ENCODE measurements around the gene NDUFS7.

DNA sequence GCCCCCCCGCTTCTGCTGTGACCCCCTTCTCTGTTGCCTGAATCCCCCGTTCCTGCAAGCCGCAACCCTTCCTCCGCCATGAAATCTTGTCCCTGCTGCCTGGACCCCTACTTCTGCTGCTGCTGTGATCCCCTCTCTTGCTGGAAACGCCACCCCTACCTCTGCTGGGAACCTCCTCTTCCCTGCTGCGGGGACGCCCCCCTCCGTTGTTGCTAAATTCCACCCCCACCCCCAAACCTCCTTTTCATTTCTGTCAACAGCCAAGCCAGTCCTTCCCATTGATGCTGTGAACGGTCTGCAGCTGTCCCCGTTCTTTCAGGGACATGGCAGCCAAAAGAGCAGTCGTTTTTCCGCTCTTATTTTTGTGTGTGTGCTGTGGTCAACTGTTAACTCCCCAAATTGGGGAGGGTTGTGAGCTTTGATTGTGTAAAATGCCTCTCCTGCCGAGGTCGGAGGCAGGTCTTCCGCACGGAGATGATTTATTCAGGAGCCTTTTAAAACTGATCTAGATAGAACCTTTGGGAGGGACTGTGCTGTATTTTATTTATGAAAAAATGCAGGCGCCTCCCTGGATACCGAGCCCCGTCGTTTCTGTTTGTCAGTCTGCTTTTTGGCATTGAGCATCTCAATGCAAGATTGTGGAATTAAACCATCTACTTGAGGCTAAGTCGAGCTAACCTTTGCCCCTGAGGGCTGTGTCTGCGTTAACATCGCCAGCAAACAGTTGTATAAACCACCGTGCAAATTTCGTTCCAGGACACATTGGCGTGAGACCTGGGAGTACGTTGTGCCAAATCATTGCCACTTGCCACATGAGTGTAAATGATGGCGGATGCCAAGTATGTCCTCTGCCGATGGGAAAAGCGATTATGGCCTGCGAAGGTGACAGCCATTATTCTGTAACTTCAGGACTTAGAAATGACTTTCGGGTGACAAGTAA is 27.9 kb upstream of the NDUFS7 start:
- no peak for TF ChIP-seq ETV6 (conservative IDR thresholded peaks at IDR 0.05 in 1 of 2, IDR thresholded peaks at IDR 0.05 in 1 of 2; ENCODE audit: borderline replicate concordance in 1 of 2, low read depth in 1 of 2)
- no peak for TF ChIP-seq EZH2 (IDR thresholded peaks at IDR 0.05; ENCODE audit: borderline replicate concordance, control insufficient read depth, low read depth, low read length)
- no peak for TF ChIP-seq KDM1A (IDR thresholded peaks at IDR 0.05; ENCODE audit: borderline replicate concordance)
- no peak for TF ChIP-seq POLR2A (IDR thresholded peaks at IDR 0.05; ENCODE audit: low read depth, low read length)
- no peak for TF ChIP-seq CTCF (IDR thresholded peaks at IDR 0.05 in 2 of 3, conservative IDR thresholded peaks at IDR 0.05 in 1 of 3; ENCODE audit: control insufficient read depth in 2 of 3, extremely low read depth in 1 of 3, insufficient read depth in 1 of 3, low read depth in 3 of 3, low read length in 3 of 3)

Data from GM12878 (cell line).